WTC11 (cell line): ENCODE results near the gene SBF1.

Experiments
- CTCF ChIP-seq: fragments of 200-600 bp; IDR thresholded peaks from 2 replicates; pipeline ENCODE4 v1.8.0; 2022; ENCODE audit warnings: antibody characterized with exemption
- IRF1 ChIP-seq: sonication (generic); formaldehyde crosslinking; IDR thresholded peaks from 2 replicates; pipeline ENCODE4 v1.8.0; 2023; ENCODE audit warnings: missing genetic modification reagents
- JUN ChIP-seq: sonication (generic); formaldehyde crosslinking; IDR thresholded peaks from 2 replicates; pipeline ENCODE4 v1.8.0; 2023; ENCODE audit warnings: mild to moderate bottlenecking, missing genetic modification reagents
- KAT7 ChIP-seq: sonication (generic); formaldehyde crosslinking; IDR thresholded peaks from 2 replicates; pipeline ENCODE4 v1.8.1; 2023; ENCODE audit warnings: missing genetic modification reagents, mild to moderate bottlenecking, borderline replicate concordance
- MLX ChIP-seq: sonication (generic); formaldehyde crosslinking; IDR thresholded peaks from 2 replicates; pipeline ENCODE4 v1.8.1; 2023; ENCODE audit warnings: mild to moderate bottlenecking, missing genetic modification reagents, moderate library complexity
- NR1H2 ChIP-seq: sonication (generic); formaldehyde crosslinking; IDR thresholded peaks from 2 replicates; pipeline ENCODE4 v1.9.0; 2021; ENCODE audit warnings: mild to moderate bottlenecking, moderate library complexity, missing genetic modification reagents
- SP1 ChIP-seq: sonication (generic); formaldehyde crosslinking; conservative IDR thresholded peaks from 2 replicates; pipeline ENCODE4 v1.8.1; 2022; ENCODE audit warnings: missing genetic modification reagents
- USF2 ChIP-seq: sonication (generic); formaldehyde crosslinking; IDR thresholded peaks from 2 replicates; pipeline ENCODE4 v1.8.1; 2023; ENCODE audit warnings: mild to moderate bottlenecking, missing genetic modification reagents, moderate library complexity
- ZSCAN18 ChIP-seq: fragments of 250-450 bp; sonication (Bioruptor Pico); IDR thresholded peaks from 2 replicates; pipeline ENCODE4 v2.1.2; 2022; ENCODE audit warnings: mild to moderate bottlenecking, moderate library complexity

GRCh38 chr22:50456026-50456425, 18.8 kb downstream of the SBF1 start:
- TF ChIP-seq CTCF, result no peak
- no peak for TF ChIP-seq ZSCAN18 (CRISPR knock-in tag)
- TF ChIP-seq IRF1, result no peak
- TF ChIP-seq SP1 (CRISPR knock-in tag), result no peak
- TF ChIP-seq MLX (CRISPR knock-in tag), result no peak
- TF ChIP-seq JUN (CRISPR knock-in tag), result no peak
- TF ChIP-seq NR1H2 (CRISPR knock-in tag), result no peak
- TF ChIP-seq USF2 (CRISPR knock-in tag), result no peak
- TF ChIP-seq KAT7 (CRISPR knock-in tag), result no peak
